PC-3 (cell line): ENCODE data around the gene MAGI1. TPM values are rescaled to one million over a fixed set of nuclear protein-coding genes. Genes with fewer than 3 reads are reported as not detected.

Experiments used
- ATAC-seq: fragments of 200-7000 bp; cut with Tn5 transposase; 2 replicates; pipeline ENCODE4 v1.9.1; 2020; ENCODE audit warnings: mild to moderate bottlenecking, moderate library complexity
- BruUV-seq: library from RNA; stranded (reverse); fragments of 400-500 nt; replicated peaks from 2 replicates; lab custom pipeline; 2021; lab: Mats Ljungman, UMichigan
- CTCF ChIA-PET: fragments of 300-600 bp; sonication (Branson Sonifier 250); formaldehyde crosslinking; loops from one replicate; lab custom pipeline; 2022; ENCODE audit warnings: antibody characterized with exemption; lab: Charles Lee
- POLR2A ChIA-PET: fragments of 300-600 bp; sonication (Branson Sonifier 250); formaldehyde crosslinking; loops from one replicate; lab custom pipeline; 2022; ENCODE audit warnings: antibody characterized with exemption; ENCODE audit not compliant: unreplicated experiment; lab: Charles Lee
- DNase-seq: peaks from one replicate; pipeline ENCODE4 v3.0.0-alpha.2; 2015
- H2AFZ ChIP-seq: fragments of 300-600 bp; sonication (generic); 2 replicates; pipeline ENCODE4 v1.6.0; 2016; ENCODE audit warnings: antibody characterized with exemption, low read length
- H3F3A ChIP-seq: fragments of 300-600 bp; sonication (generic); one replicate; pipeline ENCODE4 v1.6.0; 2017; ENCODE audit warnings: antibody characterized with exemption, low read length, control low read depth, mild to moderate bottlenecking; ENCODE audit not compliant: unreplicated experiment
- H3K27ac ChIP-seq: fragments of 300-600 bp; sonication (generic); 2 replicates; pipeline ENCODE4 v1.5.1; 2016; ENCODE audit warnings: mild to moderate bottlenecking, low read length
- H3K27me3 ChIP-seq: fragments of 300-600 bp; sonication (generic); 2 replicates; pipeline ENCODE4 v1.6.1; 2016; ENCODE audit warnings: low read length, mixed read lengths
- H3K36me3 ChIP-seq: fragments of 300-600 bp; sonication (generic); 2 replicates; pipeline ENCODE4 v1.6.1; 2016; ENCODE audit warnings: low read depth, mixed run types, low read length, mixed read lengths
- H3K4me1 ChIP-seq: fragments of 300-600 bp; sonication (generic); 2 replicates; pipeline ENCODE4 v1.5.1; 2016; ENCODE audit warnings: low read length; ENCODE audit not compliant: insufficient read depth
- H3K4me2 ChIP-seq: fragments of 300-600 bp; sonication (generic); 2 replicates; pipeline ENCODE4 v1.6.0; 2016; ENCODE audit warnings: low read length
- H3K4me3 ChIP-seq: fragments of 300-600 bp; sonication (generic); 2 replicates; pipeline ENCODE4 v1.5.1; 2016; ENCODE audit warnings: mild to moderate bottlenecking, low read length, mixed read lengths
- H3K79me2 ChIP-seq: fragments of 300-600 bp; sonication (generic); 2 replicates; pipeline ENCODE4 v1.6.1; 2017; ENCODE audit warnings: low read length, mixed read lengths
- H3K9ac ChIP-seq: fragments of 300-600 bp; sonication (generic); 2 replicates; pipeline ENCODE4 v1.6.0; 2016; ENCODE audit warnings: mild to moderate bottlenecking, low read length
- H3K9me2 ChIP-seq: fragments of 300-600 bp; sonication (generic); replicated peaks from 2 replicates; pipeline ENCODE4 v1.6.1; 2016; ENCODE audit warnings: mixed run types, low read length, mixed read lengths
- H3K9me3 ChIP-seq: fragments of 300-600 bp; sonication (generic); 2 replicates; pipeline ENCODE4 v1.6.1; 2016; ENCODE audit warnings: low read length, mixed read lengths
- H4K20me1 ChIP-seq: fragments of 300-600 bp; sonication (generic); 2 replicates; pipeline ENCODE4 v1.6.1; 2016; ENCODE audit warnings: low read length, mixed read lengths
- EZH2 ChIP-seq: fragments of 300-600 bp; sonication (generic); IDR thresholded peaks from one replicate; pipeline ENCODE4 v1.6.1; 2017; ENCODE audit warnings: antibody characterized with exemption, mild to moderate bottlenecking, low read length; ENCODE audit not compliant: unreplicated experiment
- EZH2phosphoT487 ChIP-seq: fragments of 300-600 bp; sonication (generic); IDR thresholded peaks from 2 replicates; pipeline ENCODE4 v1.6.1; 2018; ENCODE audit warnings: mild to moderate bottlenecking, antibody characterized with exemption, low read length, borderline replicate concordance
- intact Hi-C: fragments of 100-400 bp; cut with micrococcal nuclease; formaldehyde crosslinking; loops from 2 replicates; pipeline ENCODE4 v1.9.0; 2023
- total RNA-seq: library from RNA; depleted of rRNA; stranded (reverse); fragments of >200 nt; gene quantifications from 2 replicates; pipeline ENCODE4 v1.2.3, GENCODE V29; 2014
- TF ChIP-seq, protein P1 (sequence below): fragments of 300-600 bp; sonication (generic); conservative IDR thresholded peaks from 2 replicates; pipeline ENCODE4 v1.5.1; 2017; ENCODE audit warnings: antibody characterized with exemption, low read depth, mild to moderate bottlenecking, low read length

MAGI1 gene
- total RNA-seq, 1 experiment from 2014 or later: 8.9 TPM

- no peak overlapping the region for H3K4me3 ChIP-seq
- no peaks in the 10 kb centered on the region for H3K27me3 ChIP-seq
- H3K79me2 ChIP-seq: no peaks in the 10 kb centered on the region
- no peaks in the 10 kb centered on the region for H3K9me3 ChIP-seq
- intact Hi-C loops: no loop called here
- no TSS peak for BruUV-seq
- POLR2A ChIA-PET: no interaction called here
- no peak overlapping the region for H3K4me2 ChIP-seq
- no peaks in the 10 kb centered on the region for H3K9me2 ChIP-seq
- no peak overlapping the region for H3K9ac ChIP-seq
- no peaks in the 10 kb centered on the region for H3K36me3 ChIP-seq
- H4K20me1 ChIP-seq: no peaks in the 10 kb centered on the region
- TF ChIP-seq, protein P1, sequence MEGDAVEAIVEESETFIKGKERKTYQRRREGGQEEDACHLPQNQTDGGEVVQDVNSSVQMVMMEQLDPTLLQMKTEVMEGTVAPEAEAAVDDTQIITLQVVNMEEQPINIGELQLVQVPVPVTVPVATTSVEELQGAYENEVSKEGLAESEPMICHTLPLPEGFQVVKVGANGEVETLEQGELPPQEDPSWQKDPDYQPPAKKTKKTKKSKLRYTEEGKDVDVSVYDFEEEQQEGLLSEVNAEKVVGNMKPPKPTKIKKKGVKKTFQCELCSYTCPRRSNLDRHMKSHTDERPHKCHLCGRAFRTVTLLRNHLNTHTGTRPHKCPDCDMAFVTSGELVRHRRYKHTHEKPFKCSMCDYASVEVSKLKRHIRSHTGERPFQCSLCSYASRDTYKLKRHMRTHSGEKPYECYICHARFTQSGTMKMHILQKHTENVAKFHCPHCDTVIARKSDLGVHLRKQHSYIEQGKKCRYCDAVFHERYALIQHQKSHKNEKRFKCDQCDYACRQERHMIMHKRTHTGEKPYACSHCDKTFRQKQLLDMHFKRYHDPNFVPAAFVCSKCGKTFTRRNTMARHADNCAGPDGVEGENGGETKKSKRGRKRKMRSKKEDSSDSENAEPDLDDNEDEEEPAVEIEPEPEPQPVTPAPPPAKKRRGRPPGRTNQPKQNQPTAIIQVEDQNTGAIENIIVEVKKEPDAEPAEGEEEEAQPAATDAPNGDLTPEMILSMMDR: no peak
- TF ChIP-seq EZH2 (no peak), EZH2phosphoT487 (no peak)
- CTCF ChIA-PET: no interaction called here
- no peaks in the 10 kb centered on the region for H3K4me1 ChIP-seq
- DNase-seq (no peak), ATAC-seq (no peak)
- H3F3A ChIP-seq: no peaks in the 10 kb centered on the region
- no peak overlapping the region for H2AFZ ChIP-seq
- H3K27ac ChIP-seq: no peak overlapping the region
These were observed 190.7 kb downstream of the MAGI1 start for GRCh38 chr3:65848024-65848423.

- Histone ChIP-seq H3F3A (no peaks in the 10 kb centered on the region), H2AFZ (no peak overlapping the region), H3K36me3 (no peaks in the 10 kb centered on the region), H3K9me2 (no peaks in the 10 kb centered on the region), H3K4me2 (no peak overlapping the region), H4K20me1 (no peaks in the 10 kb centered on the region), H3K9ac (no peak overlapping the region), H3K27me3 (no peaks in the 10 kb centered on the region), H3K27ac (no peak overlapping the region), H3K4me1 (no peaks in the 10 kb centered on the region), H3K4me3 (no peak overlapping the region), H3K79me2 (no peaks in the 10 kb centered on the region), H3K9me3 (no peaks in the 10 kb centered on the region)
- intact Hi-C loops: no loop called here
- no peak for TF ChIP-seq EZH2
- ATAC-seq (no peak), DNase-seq (no peak)
- CTCF ChIA-PET: no interaction called here
- POLR2A ChIA-PET: no interaction called here
- no TSS peak for BruUV-seq
These were observed 191.8 kb downstream of the MAGI1 start for GRCh38 chr3:65846936-65847335.

GRCh38 chr3:65844370-65844769 is 194.3 kb downstream of the MAGI1 start:
- POLR2A ChIA-PET: no interaction called here
- ATAC-seq: no peak
- no peaks in the 10 kb centered on the region for H4K20me1 ChIP-seq
- H2AFZ ChIP-seq: no peak overlapping the region
- H3K4me3 ChIP-seq: no peak overlapping the region
- H3K9me3 ChIP-seq: no peaks in the 10 kb centered on the region
- H3K4me1 ChIP-seq: no peaks in the 10 kb centered on the region
- H3K36me3 ChIP-seq: no peaks in the 10 kb centered on the region
- no peak overlapping the region for H3K9ac ChIP-seq
- H3K27ac ChIP-seq: no peak overlapping the region
- no peaks in the 10 kb centered on the region for H3K9me2 ChIP-seq
- H3K79me2 ChIP-seq: no peaks in the 10 kb centered on the region
- intact Hi-C loops: no loop called here
- CTCF ChIA-PET: no interaction called here
- H3K27me3 ChIP-seq: no peaks in the 10 kb centered on the region
- TF ChIP-seq, protein P1: no peak
- TF ChIP-seq EZH2: no peak
- no peak for TF ChIP-seq EZH2phosphoT487
- no TSS peak for BruUV-seq
- H3K4me2 ChIP-seq: no peak overlapping the region
- DNase-seq: no peak
- H3F3A ChIP-seq: no peaks in the 10 kb centered on the region
